ENCODE data around the gene STAT3. TPM values are rescaled to one million over a fixed set of nuclear protein-coding genes. Genes with fewer than 3 reads are reported as not detected.
A peak's percentile ranks its signal among the peaks of the same experiment; 100 is the strongest.

The STAT3 gene
- polyA plus RNA-seq, 2 of the 4 experiments (the other 2 are of a cell fraction), result 72.8 to 97.8 TPM

DNA sequence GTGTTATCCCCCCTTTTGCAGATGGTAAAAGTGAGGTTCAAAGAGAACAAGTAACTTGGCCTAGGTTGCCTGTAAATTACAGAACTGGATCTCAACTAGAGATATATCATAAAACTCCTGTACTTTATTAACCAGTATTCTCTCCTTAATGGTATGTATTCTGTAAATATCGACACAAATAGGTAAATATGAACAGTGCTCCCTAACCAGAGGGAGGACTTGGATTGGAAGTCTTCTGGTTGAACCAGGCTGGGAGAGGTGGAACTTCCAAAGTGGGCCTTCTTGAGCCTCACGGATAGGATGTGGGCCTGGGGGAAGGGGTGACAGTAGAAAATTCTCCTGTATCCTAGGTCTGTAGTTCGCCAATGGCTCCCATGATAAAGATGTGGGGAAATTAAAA, 92.2 kb downstream of the STAT3 start:
- ChIA-PET CTCF (interaction anchor here (1.0 to 7.2 kb wide), 7 partner anchors 9 to 232 kb away, joined by 3 to 65 read pairs (median 5); no protein-coding TSS in a partner anchor), POLR2A (no interaction called here)
- FAIRE-seq, result no peak

DNA sequence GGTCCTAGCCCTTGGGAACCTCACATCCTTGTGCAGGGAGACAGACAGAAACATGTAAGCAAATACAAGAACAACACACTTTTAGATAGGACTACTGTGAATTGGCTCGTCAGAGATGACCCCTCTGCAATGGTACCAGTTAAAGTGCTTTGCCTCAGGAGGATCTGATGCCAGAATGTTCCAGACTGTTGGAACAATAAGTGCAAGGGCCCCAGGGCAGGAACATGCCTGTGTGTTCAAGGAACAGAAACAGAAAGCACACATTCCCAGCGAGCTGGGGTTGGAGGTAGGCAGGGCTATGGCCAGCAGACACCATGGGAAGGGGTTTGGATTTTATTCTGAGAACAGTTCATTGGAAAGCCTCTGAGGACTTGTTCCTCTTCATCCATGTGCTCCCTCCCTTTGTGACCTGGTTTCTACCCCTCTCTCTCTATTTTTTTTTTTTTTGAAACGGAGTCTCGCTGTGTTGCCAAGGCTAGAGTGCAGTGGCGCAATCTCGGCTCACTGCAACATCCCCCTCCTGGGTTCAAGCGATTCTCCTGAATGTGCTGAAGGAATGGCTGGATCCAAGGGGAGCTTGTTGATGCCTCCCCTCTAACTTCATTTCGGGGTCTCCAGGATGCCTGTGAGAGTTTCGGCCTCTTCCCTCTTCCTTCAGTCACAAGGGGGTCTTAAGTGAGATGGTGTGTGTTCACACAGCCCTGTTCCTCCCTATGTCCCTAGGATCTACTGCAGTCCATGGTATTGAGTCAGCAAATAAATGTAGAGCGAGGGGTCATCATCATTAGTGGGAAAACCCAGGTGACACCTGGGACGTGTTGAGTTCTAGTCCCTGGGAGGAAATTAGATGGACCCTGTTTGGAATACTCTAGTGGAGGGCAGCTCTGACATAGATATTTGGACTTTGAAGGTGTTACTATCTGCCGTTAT, 93.5 kb downstream of the STAT3 start:
- DNase-seq (ENCODE audit: low read depth in 1 of 2, low spot score in 1 of 2) (no peak), ATAC-seq (no peak), FAIRE-seq (no peak)
- ChIA-PET POLR2A (no interaction called here), CTCF (interaction anchor here (0.6 to 7.2 kb wide), 10 partner anchors 9 to 233 kb away, joined by 3 to 65 read pairs (median 4); no protein-coding TSS in a partner anchor)
- Histone ChIP-seq H3K27ac (peak overlapping the region in 1 of 2 experiments; percentile 1; a peak in 1 of 6 replicates), H3K9me3 (no peaks in the 10 kb centered on the region), H3K4me3 (no peak overlapping the region), H3K4me2 (no peak overlapping the region), H3K4me1 (no peaks in the 10 kb centered on the region)
- 78% methylated on average over 12 of the region's 12 CpGs for WGBS (ENCODE audit: missing lambda C conversion rate)
- TF ChIP-seq, protein P1, sequence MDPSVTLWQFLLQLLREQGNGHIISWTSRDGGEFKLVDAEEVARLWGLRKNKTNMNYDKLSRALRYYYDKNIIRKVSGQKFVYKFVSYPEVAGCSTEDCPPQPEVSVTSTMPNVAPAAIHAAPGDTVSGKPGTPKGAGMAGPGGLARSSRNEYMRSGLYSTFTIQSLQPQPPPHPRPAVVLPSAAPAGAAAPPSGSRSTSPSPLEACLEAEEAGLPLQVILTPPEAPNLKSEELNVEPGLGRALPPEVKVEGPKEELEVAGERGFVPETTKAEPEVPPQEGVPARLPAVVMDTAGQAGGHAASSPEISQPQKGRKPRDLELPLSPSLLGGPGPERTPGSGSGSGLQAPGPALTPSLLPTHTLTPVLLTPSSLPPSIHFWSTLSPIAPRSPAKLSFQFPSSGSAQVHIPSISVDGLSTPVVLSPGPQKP (IDR thresholded peaks at IDR 0.05; ENCODE audit: low read depth, low read length), result no peak
- no peak for TF ChIP-seq SMC3 (IDR thresholded peaks at IDR 0.05)
- no peak for TF ChIP-seq HOXA7 (CRISPR knock-in tag; IDR thresholded peaks at IDR 0.05)
- peak; percentile 46 for TF ChIP-seq MAFK (IDR thresholded peaks at IDR 0.05; ENCODE audit: partially characterized antibody)
- TF ChIP-seq HOXB13 (CRISPR knock-in tag; IDR thresholded peaks at IDR 0.05; ENCODE audit: low read depth), result no peak

More for the DNA sequence above, 92.2 kb downstream of the STAT3 start:
- Histone ChIP-seq H3K4me1 (no peaks in the 10 kb centered on the region), H3K4me2 (no peak overlapping the region), H3K27ac (no peak overlapping the region; a peak in 1 of 6 replicates), H3K9me3 (no peaks in the 10 kb centered on the region), H3K4me3 (no peak overlapping the region)
- DNase-seq (ENCODE audit: low read depth in 1 of 2, low spot score in 1 of 2) (no peak), ATAC-seq (no peak)
- TF ChIP-seq POLR2A (IDR thresholded peaks at IDR 0.05; ENCODE audit: low read length) (no peak), CHD2 (IDR thresholded peaks at IDR 0.05; ENCODE audit: low read length, partially characterized antibody) (no peak), ZFP36 (IDR thresholded peaks at IDR 0.05; ENCODE audit: borderline replicate concordance, partially characterized antibody) (no peak), MAZ (IDR thresholded peaks at IDR 0.05; ENCODE audit: borderline replicate concordance, low read depth, low read length) (no peak), SMC3 (IDR thresholded peaks at IDR 0.05) (no peak), PHF8 (IDR thresholded peaks at IDR 0.05; ENCODE audit: borderline replicate concordance, low read depth) (no peak), CEBPB (IDR thresholded peaks at IDR 0.05) (no peak), ZSCAN20 (CRISPR knock-in tag; IDR thresholded peaks at IDR 0.05) (no peak), BHLHE40 (IDR thresholded peaks at IDR 0.05; ENCODE audit: low read depth, low read length) (no peak)
- WGBS (ENCODE audit: missing lambda C conversion rate), result 81% methylated on average over 3 of the region's 3 CpGs

DNA sequence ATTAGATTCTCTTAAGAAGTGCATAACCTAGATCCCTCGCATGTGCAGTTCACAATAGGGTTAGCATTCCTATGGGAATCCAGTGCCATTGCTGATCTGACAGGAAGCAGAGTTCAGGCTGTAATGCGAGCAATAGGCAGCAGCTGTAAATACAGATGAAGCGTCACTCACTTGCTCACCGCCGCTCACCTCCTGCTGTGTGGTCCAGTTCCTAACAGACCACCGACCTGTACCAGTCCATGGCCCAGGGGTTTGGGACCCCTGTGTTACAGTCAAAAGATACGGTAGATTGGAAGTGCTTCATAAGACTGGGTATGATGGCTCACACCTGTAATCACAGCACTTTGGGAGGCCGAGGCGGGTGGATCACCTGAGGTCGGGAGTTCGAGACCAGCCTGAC, 97.1 kb downstream of the STAT3 start:
- no peak for ATAC-seq
- Histone ChIP-seq H3K9me3 (no peaks in the 10 kb centered on the region), H3K4me1 (peaks cover 12% of the 10 kb centered on the region), H3K27ac (no peak overlapping the region), H3K4me3 (no peak overlapping the region), H3K4me2 (no peak overlapping the region)
- DNase-seq (ENCODE audit: low read depth in 1 of 2, low spot score in 1 of 2), result no peak
- 89% methylated on average over 11 of the region's 11 CpGs for WGBS (ENCODE audit: missing lambda C conversion rate)
- no peak for FAIRE-seq
- TF ChIP-seq GATA3 (IDR thresholded peaks at IDR 0.05; ENCODE audit: borderline replicate concordance), result no peak
- TF ChIP-seq EHF (CRISPR knock-in tag; IDR thresholded peaks at IDR 0.05), result no peak
- no peak for TF ChIP-seq JUNB (IDR thresholded peaks at IDR 0.05)
- POLR2A ChIA-PET, result no interaction called here
- CTCF ChIA-PET, result interaction anchor here (0.9 to 7.2 kb wide), 3 partner anchors 20 to 107 kb away, joined by 5 to 65 read pairs (median 6); no protein-coding TSS in a partner anchor

DNA sequence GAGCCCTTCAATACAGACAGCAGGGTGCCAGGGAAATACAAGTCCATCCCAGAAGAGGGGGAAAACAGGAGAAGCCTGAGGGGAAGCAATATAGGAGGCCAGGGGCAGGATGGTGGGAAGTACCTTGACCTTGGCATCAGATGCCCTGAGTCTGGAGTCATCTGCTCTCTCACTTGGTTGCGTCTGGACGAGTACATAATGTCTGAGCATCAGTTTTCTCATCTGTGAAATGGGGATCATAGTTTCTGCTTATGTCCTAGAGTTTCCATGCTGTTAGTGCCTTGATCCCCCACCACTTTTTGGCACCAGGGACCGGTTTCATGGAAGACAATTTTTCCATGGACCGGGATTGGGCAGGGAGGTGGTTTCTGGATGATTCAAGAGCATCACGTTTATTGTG, 97.7 kb downstream of the STAT3 start:
- FAIRE-seq (no peak), ATAC-seq (no peak), DNase-seq (ENCODE audit: low read depth in 1 of 2, low spot score in 1 of 2) (no peak)
- POLR2A ChIA-PET, result no interaction called here
- H3K27ac ChIP-seq, result no peak overlapping the region
- CTCF ChIA-PET, result interaction anchor here (1.3 to 7.2 kb wide), 5 partner anchors 11 to 116 kb away, joined by 3 to 65 read pairs (median 4); no protein-coding TSS in a partner anchor
- no peak overlapping the region for H3K4me2 ChIP-seq
- 92% methylated on average over 5 of the region's 5 CpGs for WGBS (ENCODE audit: missing lambda C conversion rate)
- peaks cover 12% of the 10 kb centered on the region for H3K4me1 ChIP-seq
- H3K9me3 ChIP-seq, result no peaks in the 10 kb centered on the region
- no peak overlapping the region for H3K4me3 ChIP-seq
- TF ChIP-seq HOXB5 (CRISPR knock-in tag; IDR thresholded peaks at IDR 0.05) (no peak), GATA3 (IDR thresholded peaks at IDR 0.05; ENCODE audit: borderline replicate concordance) (no peak), PHF8 (IDR thresholded peaks at IDR 0.05; ENCODE audit: borderline replicate concordance, low read depth) (no peak), ZNF302 (CRISPR knock-in tag; IDR thresholded peaks at IDR 0.05) (no peak), KDM5A (IDR thresholded peaks at IDR 0.05) (no peak), NR3C1 (IDR thresholded peaks at IDR 0.05) (no peak), CBX8 (IDR thresholded peaks at IDR 0.05) (no peak), CHD4 (IDR thresholded peaks at IDR 0.05; ENCODE audit: borderline replicate concordance) (no peak), FOXS1 (CRISPR knock-in tag; IDR thresholded peaks at IDR 0.05) (no peak), RNF2 (IDR thresholded peaks at IDR 0.05; ENCODE audit: borderline replicate concordance, low read depth) (no peak), KDM1A (IDR thresholded peaks at IDR 0.05; ENCODE audit: low read depth) (no peak), MAFK (IDR thresholded peaks at IDR 0.05; ENCODE audit: partially characterized antibody) (no peak), RARB (CRISPR knock-in tag; IDR thresholded peaks at IDR 0.05) (no peak)
- TF ChIP-seq, protein P2, sequence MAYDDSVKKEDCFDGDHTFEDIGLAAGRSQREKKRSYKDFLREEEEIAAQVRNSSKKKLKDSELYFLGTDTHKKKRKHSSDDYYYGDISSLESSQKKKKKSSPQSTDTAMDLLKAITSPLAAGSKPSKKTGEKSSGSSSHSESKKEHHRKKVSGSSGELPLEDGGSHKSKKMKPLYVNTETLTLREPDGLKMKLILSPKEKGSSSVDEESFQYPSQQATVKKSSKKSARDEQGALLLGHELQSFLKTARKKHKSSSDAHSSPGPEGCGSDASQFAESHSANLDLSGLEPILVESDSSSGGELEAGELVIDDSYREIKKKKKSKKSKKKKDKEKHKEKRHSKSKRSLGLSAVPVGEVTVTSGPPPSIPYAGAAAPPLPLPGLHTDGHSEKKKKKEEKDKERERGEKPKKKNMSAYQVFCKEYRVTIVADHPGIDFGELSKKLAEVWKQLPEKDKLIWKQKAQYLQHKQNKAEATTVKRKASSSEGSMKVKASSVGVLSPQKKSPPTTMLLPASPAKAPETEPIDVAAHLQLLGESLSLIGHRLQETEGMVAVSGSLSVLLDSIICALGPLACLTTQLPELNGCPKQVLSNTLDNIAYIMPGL (CRISPR knock-in tag; IDR thresholded peaks at IDR 0.05; ENCODE audit: borderline replicate concordance), result no peak
- TF ChIP-seq, protein P1 (IDR thresholded peaks at IDR 0.05; ENCODE audit: low read depth, low read length), result no peak
